Gastrocnemius medialis (tissue), 4 donors: ENCODE measurements around the gene GJA10. TPM values are rescaled to one million over a fixed set of nuclear protein-coding genes. Genes with fewer than 3 reads are reported as not detected.

Source experiments
- ATAC-seq, 2 donors: fragments of 150-250 bp; one replicate each; pipeline ENCODE4 v1.9.1; 2016
- DNase-seq, 2 donors: peaks; one replicate each; pipeline ENCODE4 v3.0.0-alpha.2; 2019
- H3K27ac ChIP-seq, 4 donors: fragments of 200-600 bp; sonication (generic); 1 replicate in 1 of 4; 2 replicates in 3 of 4; pipeline ENCODE4 v1.5.1; 2016 to 2018; ENCODE audit warnings: mild to moderate bottlenecking in 2 of 4, moderate library complexity in 1 of 4
- H3K27me3 ChIP-seq, 3 donors: fragments of 200-600 bp; sonication (generic) in 2 of 3; 1 replicate in 1 of 3; 2 replicates in 2 of 3; pipeline versions ENCODE4 v1.5.1 to v1.6.0; 2016 to 2019; ENCODE audit warnings: mild to moderate bottlenecking in 1 of 3, moderate library complexity in 1 of 3
- H3K36me3 ChIP-seq, 2 donors: fragments of 200-600 bp; sonication (generic) in 1 of 2; one replicate each; pipeline ENCODE4 v1.5.1; 2017 to 2018
- H3K4me1 ChIP-seq, 2 donors: fragments of 200-600 bp; sonication (generic) in 1 of 2; one replicate each; pipeline ENCODE4 v1.5.1; 2016 to 2017; ENCODE audit warnings: mild to moderate bottlenecking in 2 of 2
- H3K4me3 ChIP-seq, 4 donors: fragments of 200-600 bp; sonication (generic) in 3 of 4; 1 replicate in 1 of 4; 2 replicates in 3 of 4; pipeline ENCODE4 v1.5.1; 2016 to 2019; ENCODE audit warnings: mild to moderate bottlenecking in 2 of 4
- H3K9me3 ChIP-seq, 3 donors: fragments of 200-600 bp; sonication (generic) in 2 of 3; 1 replicate in 1 of 3; 2 replicates in 2 of 3; pipeline ENCODE4 v1.5.1; 2016 to 2019
- POLR2A ChIP-seq, 2 donors: fragments of 450-650 bp; IDR thresholded peaks; one replicate each; pipeline ENCODE4 v1.6.1; 2017; ENCODE audit warnings: antibody characterized with exemption in 2 of 2, mild to moderate bottlenecking in 2 of 2, moderate library complexity in 2 of 2
- in situ Hi-C, 4 donors: fragments of 200-750 bp; cut with MboI; loops; one replicate each; pipeline versions ENCODE4 v1.15.0 to v1.8.0; 2017; ENCODE audit warnings: low sequenced_read_pairs in 4 of 4
- intact Hi-C: fragments of 100-400 bp; cut with DNase I; formaldehyde crosslinking; loops from one replicate; pipeline ENCODE4 v1.15.1; 2023; ENCODE audit warnings: low total_unique reads
- total RNA-seq, 4 donors: library from RNA; depleted of rRNA; stranded (reverse); fragments of >200 nt; gene quantifications; one replicate each; pipeline versions ENCODE4 v1.1.0 to v1.2.3, GENCODE V29; 2016
- TF ChIP-seq, protein P1 (sequence below), 5 experiments: fragments of 450-650 bp in 3 of 5; fragments of 200-600 bp in 2 of 5; sonication (generic) in 2 of 5; IDR thresholded peaks in 4 of 5; conservative IDR thresholded peaks in 1 of 5; 1 replicate in 4 of 5; 2 replicates in 1 of 5; pipeline ENCODE4 v1.5.1; 2016 to 2019; ENCODE audit warnings: antibody characterized with exemption in 5 of 5, mild to moderate bottlenecking in 3 of 5, moderate library complexity in 3 of 5

GJA10 gene
- total RNA-seq, 4 donors from 2014 or later, result not detected

DNA sequence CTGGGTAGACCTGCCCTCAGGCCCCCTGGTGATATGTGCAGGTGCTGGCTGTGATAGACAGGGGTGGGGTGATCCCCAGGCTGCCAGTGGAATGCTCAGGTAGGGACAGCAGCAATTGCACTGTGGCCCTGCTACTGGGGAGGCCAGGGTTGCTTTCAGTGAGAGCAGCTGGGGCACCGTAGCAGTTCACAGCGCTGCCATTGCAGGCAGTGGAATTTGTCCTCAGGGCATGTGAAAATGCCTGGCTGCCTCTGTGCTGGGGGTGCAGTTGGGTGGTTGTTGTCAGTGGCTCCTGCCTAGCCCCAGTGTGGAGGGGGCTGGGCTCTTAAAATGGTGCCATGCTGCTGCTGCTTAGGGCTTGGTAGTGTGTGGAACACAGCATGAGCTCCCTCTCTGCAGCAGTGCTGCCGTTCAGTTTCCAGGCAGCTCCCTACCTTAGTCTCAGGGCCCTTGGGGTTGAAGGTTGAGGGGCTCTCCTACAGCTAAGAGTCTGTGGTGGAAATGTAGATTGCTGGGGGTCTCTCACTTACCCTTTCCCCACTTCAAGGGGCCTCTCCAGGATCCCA is 23.6 kb downstream of the GJA10 start:
- in situ Hi-C loops, result no loop called here
- TF ChIP-seq, protein P1, sequence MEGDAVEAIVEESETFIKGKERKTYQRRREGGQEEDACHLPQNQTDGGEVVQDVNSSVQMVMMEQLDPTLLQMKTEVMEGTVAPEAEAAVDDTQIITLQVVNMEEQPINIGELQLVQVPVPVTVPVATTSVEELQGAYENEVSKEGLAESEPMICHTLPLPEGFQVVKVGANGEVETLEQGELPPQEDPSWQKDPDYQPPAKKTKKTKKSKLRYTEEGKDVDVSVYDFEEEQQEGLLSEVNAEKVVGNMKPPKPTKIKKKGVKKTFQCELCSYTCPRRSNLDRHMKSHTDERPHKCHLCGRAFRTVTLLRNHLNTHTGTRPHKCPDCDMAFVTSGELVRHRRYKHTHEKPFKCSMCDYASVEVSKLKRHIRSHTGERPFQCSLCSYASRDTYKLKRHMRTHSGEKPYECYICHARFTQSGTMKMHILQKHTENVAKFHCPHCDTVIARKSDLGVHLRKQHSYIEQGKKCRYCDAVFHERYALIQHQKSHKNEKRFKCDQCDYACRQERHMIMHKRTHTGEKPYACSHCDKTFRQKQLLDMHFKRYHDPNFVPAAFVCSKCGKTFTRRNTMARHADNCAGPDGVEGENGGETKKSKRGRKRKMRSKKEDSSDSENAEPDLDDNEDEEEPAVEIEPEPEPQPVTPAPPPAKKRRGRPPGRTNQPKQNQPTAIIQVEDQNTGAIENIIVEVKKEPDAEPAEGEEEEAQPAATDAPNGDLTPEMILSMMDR (IDR thresholded peaks at IDR 0.05 in 4 of 5, conservative IDR thresholded peaks at IDR 0.05 in 1 of 5), result no peak
- TF ChIP-seq POLR2A (IDR thresholded peaks at IDR 0.05), result no peak
- H3K4me3 ChIP-seq, result no peak overlapping the region

DNA sequence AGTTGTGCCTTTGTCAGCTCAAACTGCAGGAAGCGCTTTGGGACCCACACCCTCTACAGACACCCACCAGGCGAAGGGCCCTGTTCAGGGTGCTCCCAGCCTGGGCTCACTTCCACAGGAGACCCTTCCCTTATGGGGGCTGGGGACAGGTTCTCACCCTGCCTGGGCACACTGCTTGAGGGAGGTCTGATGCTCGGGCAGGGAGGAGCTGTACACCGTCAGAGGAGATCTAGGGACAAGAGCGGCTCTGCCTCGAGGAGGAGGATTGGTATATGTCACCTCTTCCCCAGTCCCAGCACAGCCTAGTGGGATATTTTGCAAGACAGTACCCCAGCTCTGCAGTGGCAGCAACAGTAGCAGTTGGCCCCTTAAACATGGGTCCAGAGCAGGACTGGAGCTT is 26.9 kb downstream of the GJA10 start:
- Histone ChIP-seq H3K27ac (no peak overlapping the region), H3K4me1 (no peaks in the 10 kb centered on the region), H3K9me3 (no peaks in the 10 kb centered on the region), H3K27me3 (no peaks in the 10 kb centered on the region), H3K36me3 (no peaks in the 10 kb centered on the region), H3K4me3 (no peak overlapping the region)
- in situ Hi-C loops, result no loop called here
- TF ChIP-seq, protein P1 (IDR thresholded peaks at IDR 0.05 in 4 of 5, conservative IDR thresholded peaks at IDR 0.05 in 1 of 5), result no peak
- no peak for TF ChIP-seq POLR2A (IDR thresholded peaks at IDR 0.05)
- DNase-seq, result no peak
- intact Hi-C loops, result no loop called here
- no peak for ATAC-seq

More for the DNA sequence above, 23.6 kb downstream of the GJA10 start:
- H3K4me1 ChIP-seq, result no peaks in the 10 kb centered on the region
- H3K36me3 ChIP-seq, result no peaks in the 10 kb centered on the region
- H3K9me3 ChIP-seq, result no peaks in the 10 kb centered on the region
- H3K27me3 ChIP-seq, result no peaks in the 10 kb centered on the region
- ATAC-seq (no peak), DNase-seq (no peak)
- H3K27ac ChIP-seq, result no peak overlapping the region
- intact Hi-C loops, result no loop called here

DNA sequence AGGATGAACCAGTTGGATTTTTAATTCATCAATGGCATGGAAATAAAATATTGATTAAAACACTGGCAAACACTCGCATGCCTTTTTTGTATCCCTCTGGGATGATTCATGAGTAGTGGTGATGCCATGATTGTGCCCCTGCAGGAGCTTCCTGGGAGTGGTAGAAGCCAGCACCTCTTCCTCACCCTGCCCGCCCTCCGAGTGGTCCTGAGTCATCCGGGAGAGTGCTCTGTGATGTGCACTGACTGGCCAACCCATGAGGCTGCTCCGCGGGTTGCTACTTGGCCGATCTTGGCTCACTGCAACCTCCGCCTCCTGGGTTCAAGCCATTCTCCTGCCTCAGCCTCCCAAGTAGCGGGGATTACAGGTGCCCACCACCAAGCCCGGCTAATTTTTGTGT is 27.4 kb downstream of the GJA10 start:
- intact Hi-C loops (no loop called here), in situ Hi-C loops (no loop called here)
- ATAC-seq, result no peak
- H3K9me3 ChIP-seq, result no peaks in the 10 kb centered on the region
- H3K4me3 ChIP-seq, result no peak overlapping the region
- H3K4me1 ChIP-seq, result no peaks in the 10 kb centered on the region
- TF ChIP-seq, protein P1 (IDR thresholded peaks at IDR 0.05 in 4 of 5, conservative IDR thresholded peaks at IDR 0.05 in 1 of 5), result no peak
- no peak for TF ChIP-seq POLR2A (IDR thresholded peaks at IDR 0.05)
- DNase-seq, result no peak
- H3K27ac ChIP-seq, result no peak overlapping the region
- H3K27me3 ChIP-seq, result no peaks in the 10 kb centered on the region
- H3K36me3 ChIP-seq, result no peaks in the 10 kb centered on the region

DNA sequence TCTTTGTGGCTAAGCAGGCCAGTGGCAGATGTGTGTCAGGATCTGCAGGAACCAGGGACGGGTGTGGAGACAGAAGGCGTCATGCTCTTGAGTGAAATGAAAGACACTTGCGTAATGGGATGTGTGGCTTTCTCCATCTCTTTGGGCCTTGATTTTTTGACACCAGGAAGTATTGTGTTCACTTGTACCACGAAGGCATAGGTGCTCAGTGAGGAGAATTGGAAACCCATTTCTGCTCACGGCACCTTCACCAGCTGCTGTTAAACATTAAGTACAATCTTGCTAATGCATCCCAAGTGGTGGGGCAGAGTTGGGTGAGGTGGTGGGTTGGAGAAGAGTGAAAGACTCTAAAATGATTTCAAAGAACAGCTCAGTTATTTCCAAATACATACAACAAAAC is 30.0 kb downstream of the GJA10 start:
- Histone ChIP-seq H3K27me3 (no peaks in the 10 kb centered on the region), H3K4me3 (no peak overlapping the region), H3K27ac (no peak overlapping the region), H3K9me3 (no peaks in the 10 kb centered on the region), H3K36me3 (no peaks in the 10 kb centered on the region), H3K4me1 (no peaks in the 10 kb centered on the region)
- in situ Hi-C loops, result no loop called here
- TF ChIP-seq POLR2A (IDR thresholded peaks at IDR 0.05), result no peak
- TF ChIP-seq, protein P1 (IDR thresholded peaks at IDR 0.05 in 4 of 5, conservative IDR thresholded peaks at IDR 0.05 in 1 of 5), result no peak
- no peak for ATAC-seq
- intact Hi-C loops, result no loop called here
- DNase-seq, result no peak

DNA sequence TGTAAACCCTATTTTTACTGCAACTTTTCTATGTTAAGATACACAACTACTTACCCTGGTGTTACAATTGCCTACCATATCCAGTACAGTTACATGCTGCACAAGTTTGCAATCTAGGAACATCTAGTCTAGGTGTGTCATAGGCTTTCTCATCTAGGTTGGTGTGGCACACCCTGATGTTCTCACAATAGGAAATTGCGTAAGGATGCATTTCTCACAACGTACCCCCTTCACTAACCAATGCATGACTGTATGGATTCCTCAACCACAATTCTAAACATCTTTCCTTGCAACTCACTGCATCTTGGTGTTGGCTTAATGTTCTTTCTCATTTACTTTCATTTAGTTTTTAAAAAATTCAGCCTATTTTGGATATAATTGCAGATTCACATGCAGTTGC is 31.6 kb downstream of the GJA10 start:
- Histone ChIP-seq H3K9me3 (no peaks in the 10 kb centered on the region), H3K27me3 (no peaks in the 10 kb centered on the region), H3K4me3 (no peak overlapping the region), H3K27ac (no peak overlapping the region), H3K36me3 (no peaks in the 10 kb centered on the region), H3K4me1 (no peaks in the 10 kb centered on the region)
- intact Hi-C loops (no loop called here), in situ Hi-C loops (no loop called here)
- TF ChIP-seq, protein P1 (IDR thresholded peaks at IDR 0.05 in 4 of 5, conservative IDR thresholded peaks at IDR 0.05 in 1 of 5), result no peak
- no peak for TF ChIP-seq POLR2A (IDR thresholded peaks at IDR 0.05)
- DNase-seq (no peak), ATAC-seq (no peak)
